Fibroblast of pulmonary artery (primary cell): ENCODE data around the gene GLI2.

Experiments
- DNase-seq: peaks from one replicate; pipeline ENCODE4 v3.0.0-alpha.2; 2010; ENCODE audit warnings: low read depth
- H3K4me3 ChIP-seq: replicated peaks from 2 replicates; pipeline ENCODE4 v1.5.1; 2011; ENCODE audit warnings: low read depth, mild to moderate bottlenecking, control low read depth, low read length, moderate library complexity
- TF ChIP-seq, protein P1 (sequence below): IDR thresholded peaks from 2 replicates; pipeline ENCODE4 v1.5.1; 2011; ENCODE audit warnings: mild to moderate bottlenecking, control low read depth, low read length, inconsistent platforms; ENCODE audit errors: missing control alignments

Gene GLI2

DNA sequence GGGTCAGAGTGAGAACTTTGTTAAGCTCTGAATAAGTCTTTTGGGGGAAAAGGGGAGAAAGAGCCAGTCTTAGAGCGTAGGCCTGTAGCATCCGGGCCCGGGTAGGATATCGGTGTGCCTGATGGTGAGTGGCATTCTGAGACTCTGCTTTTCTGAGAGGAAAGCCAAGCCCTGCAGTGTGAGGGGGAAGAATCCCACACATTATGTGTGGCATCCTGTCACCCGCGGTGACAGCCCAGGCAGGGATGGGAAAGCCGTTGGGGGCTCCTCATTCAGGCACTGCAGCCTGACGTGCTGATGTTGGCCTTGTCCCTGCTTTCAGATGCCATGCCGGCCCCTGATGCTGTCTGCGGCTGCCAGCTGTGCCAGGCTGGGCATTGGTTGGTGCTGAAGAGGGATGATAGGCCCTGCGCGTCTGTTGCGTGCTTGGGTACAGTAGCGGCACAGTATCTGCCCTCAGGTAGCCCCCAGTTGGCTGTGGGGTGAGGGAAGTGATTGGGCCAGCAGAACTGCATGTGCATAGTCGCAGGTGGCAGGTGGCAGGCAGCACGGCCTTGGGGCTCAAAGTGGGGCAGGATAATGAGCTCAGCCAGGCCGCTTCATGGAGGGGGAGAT, 37.6 kb downstream of the GLI2 start:
- no peak for DNase-seq
- TF ChIP-seq, protein P1, sequence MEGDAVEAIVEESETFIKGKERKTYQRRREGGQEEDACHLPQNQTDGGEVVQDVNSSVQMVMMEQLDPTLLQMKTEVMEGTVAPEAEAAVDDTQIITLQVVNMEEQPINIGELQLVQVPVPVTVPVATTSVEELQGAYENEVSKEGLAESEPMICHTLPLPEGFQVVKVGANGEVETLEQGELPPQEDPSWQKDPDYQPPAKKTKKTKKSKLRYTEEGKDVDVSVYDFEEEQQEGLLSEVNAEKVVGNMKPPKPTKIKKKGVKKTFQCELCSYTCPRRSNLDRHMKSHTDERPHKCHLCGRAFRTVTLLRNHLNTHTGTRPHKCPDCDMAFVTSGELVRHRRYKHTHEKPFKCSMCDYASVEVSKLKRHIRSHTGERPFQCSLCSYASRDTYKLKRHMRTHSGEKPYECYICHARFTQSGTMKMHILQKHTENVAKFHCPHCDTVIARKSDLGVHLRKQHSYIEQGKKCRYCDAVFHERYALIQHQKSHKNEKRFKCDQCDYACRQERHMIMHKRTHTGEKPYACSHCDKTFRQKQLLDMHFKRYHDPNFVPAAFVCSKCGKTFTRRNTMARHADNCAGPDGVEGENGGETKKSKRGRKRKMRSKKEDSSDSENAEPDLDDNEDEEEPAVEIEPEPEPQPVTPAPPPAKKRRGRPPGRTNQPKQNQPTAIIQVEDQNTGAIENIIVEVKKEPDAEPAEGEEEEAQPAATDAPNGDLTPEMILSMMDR = no peak
- H3K4me3 ChIP-seq = no peak overlapping the region

DNA sequence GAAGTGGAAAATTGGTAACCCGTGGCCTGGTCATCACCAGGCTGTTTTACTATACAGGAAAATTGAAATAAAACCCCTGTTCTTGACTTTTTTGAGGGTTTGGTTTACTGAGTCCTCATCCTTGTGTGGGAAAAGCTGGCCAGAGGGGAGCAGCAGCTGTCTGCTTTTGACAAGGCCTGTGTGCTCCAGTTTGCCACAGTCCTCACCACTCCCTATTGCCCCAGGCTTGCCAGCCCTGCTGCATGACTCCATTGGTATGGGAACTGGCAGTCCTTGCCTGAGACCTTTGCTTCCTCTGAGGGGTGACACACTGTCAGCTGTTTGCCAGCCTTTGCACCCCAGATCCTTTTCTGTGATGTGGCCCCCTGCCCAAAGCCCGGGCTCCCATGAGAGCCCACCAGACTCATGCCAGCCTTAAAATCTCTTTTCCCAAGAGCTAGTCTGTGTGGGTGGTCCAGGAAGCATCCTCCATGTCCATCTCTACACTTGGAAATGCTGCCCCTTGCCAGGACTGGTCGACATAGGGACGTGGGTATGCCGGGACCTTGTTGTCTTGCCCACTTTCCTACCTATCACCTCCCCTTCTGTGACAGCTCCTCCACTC, 39.0 kb downstream of the GLI2 start:
- TF ChIP-seq, protein P1 = no peak
- no peak for DNase-seq
- no peak overlapping the region for H3K4me3 ChIP-seq

DNA sequence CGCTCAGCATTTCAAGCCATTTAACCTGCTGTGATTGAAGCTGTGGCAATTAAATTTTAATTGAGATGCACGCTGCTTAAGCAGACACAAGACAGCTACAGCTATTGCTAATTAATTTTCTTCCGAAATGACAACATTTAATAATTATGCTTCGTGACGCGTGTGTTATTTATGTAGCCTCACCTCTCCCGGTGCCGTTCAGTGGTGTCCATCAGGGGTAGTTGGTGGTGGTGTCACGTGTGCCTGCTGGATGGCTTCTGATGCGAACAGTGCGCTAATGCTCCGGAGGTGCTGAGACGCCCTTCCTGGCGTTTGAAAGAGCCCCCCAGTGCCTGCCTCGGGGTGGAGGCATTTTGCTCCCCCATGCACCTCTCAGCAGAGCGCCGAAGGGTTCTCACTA, 39.5 kb downstream of the GLI2 start:
- H3K4me3 ChIP-seq = no peak overlapping the region
- TF ChIP-seq, protein P1 = no peak
- DNase-seq = no peak

DNA sequence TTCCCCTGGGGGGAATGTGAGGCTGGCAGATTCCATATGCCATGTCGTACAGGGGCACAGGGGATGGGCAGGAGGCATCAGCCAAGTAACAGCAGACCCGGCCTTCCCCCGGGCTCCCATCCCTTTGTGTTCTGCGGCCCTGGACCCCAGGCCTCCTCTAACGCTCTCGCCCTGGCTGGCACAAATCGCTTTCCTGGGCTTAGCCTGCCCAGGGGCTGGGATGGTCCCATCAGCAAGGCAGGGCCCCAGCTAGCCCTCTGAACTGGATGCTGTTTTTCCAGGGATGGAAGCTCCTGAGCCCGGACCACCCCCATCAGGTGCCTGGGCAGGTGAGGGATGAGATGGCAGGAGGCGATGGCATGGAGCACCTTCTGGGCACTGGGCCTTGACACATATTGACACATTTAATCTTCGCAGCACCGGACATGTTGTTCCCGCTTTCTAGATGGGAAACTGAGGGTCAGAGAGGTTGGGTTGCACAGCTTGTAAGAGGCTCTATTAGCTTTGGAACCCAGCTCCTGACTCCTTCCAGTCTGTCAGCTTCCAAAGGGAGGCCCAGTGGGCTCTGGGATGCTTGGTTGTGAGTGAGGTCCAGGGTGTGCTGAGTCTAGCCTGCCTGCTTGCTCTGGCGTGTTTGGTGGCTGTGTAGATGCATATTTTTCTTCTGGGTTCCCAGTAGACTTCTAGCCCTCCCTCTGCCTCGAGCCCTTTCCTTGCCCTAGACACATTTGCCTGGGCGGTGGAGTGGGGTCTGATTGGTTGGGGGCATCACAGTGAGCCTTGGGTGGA, 40.3 kb downstream of the GLI2 start:
- H3K4me3 ChIP-seq = no peak overlapping the region
- TF ChIP-seq, protein P1 = no peak
- DNase-seq = no peak

DNA sequence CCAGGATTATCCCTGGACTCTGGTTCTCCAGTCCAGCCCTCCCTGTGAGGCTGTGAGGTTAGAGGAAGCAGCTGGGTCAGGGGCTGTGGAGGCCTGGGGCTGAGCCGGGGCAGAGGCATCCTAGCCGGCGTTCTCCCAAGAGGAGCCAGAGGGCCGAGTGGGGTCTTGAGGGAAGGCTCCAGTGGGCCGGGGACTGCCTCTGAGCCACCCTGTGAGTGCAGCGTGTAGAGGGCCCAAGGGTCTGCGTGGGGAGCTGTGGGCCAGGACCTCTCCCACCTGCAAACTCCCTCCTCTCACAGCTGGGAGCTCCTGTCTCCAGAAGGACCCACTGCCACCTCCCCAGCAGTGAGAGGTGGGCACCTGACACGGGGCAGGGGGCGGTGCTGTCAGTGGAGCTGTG, 41.0 kb downstream of the GLI2 start:
- H3K4me3 ChIP-seq = no peak overlapping the region
- no peak for DNase-seq

DNA sequence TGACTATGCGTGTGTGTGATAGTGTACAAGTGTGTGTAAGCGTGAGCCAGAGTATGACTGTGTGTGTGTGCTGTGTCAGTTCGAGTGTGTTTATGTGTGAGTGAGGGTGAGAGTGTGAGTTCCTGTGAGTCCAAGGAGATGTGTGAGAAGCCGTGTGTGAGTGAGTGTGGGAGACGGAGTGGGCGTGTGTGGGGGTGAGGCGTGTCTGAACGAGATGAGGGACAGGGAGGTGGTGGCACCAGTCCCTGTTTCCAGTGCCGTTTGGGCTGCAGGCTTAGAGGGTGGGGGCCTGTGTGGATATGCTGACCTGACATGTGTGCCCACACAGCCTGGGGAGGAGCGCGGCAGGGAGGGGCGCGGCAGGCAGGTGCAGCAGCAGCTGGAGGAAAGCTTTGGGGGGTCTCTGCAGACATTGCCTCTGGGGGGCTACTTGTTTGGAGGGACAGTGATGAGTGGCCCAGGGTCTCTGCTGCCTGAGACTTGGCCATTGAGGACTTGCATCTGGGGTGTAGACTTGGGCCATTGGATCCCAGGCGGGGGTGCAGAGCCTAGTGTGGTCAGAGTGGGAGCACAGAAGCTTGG, 41.6 kb downstream of the GLI2 start:
- DNase-seq = no peak
- TF ChIP-seq, protein P1 = no peak
- no peak overlapping the region for H3K4me3 ChIP-seq

More for the DNA sequence above, 41.0 kb downstream of the GLI2 start:
- TF ChIP-seq, protein P1 = no peak
